Activated naive CD4-positive, alpha-beta T cell treated with anti-CD3 and anti-CD28 coated beads for 36 hours (primary cell): ENCODE data around the gene SYCP3. TPM values are rescaled to one million over a fixed set of nuclear protein-coding genes. Genes with fewer than 3 reads are reported as not detected.

Experiments used
- CTCF ChIA-PET: fragments of 350-600 bp; sonication (Branson Sonifier 250); formaldehyde crosslinking; loops from one replicate; lab custom pipeline; 2021; ENCODE audit warnings: antibody characterized with exemption; lab: Charles Lee
- DNase-seq: peaks from one replicate; pipeline ENCODE4 v3.0.0-alpha.2; 2020
- H3K27ac Mint-ChIP-seq: one replicate; pipeline ENCODE4 v1.8.0; 2021; ENCODE audit warnings: mild to moderate bottlenecking, mixed read lengths
- H3K27me3 Mint-ChIP-seq: one replicate; pipeline ENCODE4 v1.8.0; 2021; ENCODE audit warnings: low read depth, mixed read lengths
- H3K36me3 Mint-ChIP-seq: one replicate; pipeline ENCODE4 v1.8.0; 2021; ENCODE audit warnings: low read depth, mixed read lengths
- H3K4me1 Mint-ChIP-seq: one replicate; pipeline ENCODE4 v1.8.0; 2021; ENCODE audit warnings: low read depth, mixed read lengths
- H3K4me3 Mint-ChIP-seq: one replicate; pipeline ENCODE4 v1.8.0; 2021; ENCODE audit warnings: mild to moderate bottlenecking, moderate library complexity, mixed read lengths
- H3K9me3 Mint-ChIP-seq: one replicate; pipeline ENCODE4 v1.8.0; 2021; ENCODE audit warnings: mixed read lengths
- intact Hi-C: fragments of 100-400 bp; cut with micrococcal nuclease; formaldehyde crosslinking; loops from one replicate; pipeline ENCODE4 v1.15.1; 2023
- total RNA-seq, 2 experiments: library from RNA; stranded (reverse); gene quantifications; one replicate each; pipeline ENCODE4 v1.2.3, GENCODE V29; 2021

SYCP3 gene
- total RNA-seq, 2 experiments from 2014 or later = not detected

- CTCF ChIA-PET = no interaction called here
- Mint-ChIP-seq H3K27ac (no peak overlapping the region), H3K27me3 (no peaks in the 10 kb centered on the region), H3K36me3 (no peaks in the 10 kb centered on the region), H3K9me3 (no peaks in the 10 kb centered on the region), H3K4me3 (no peak overlapping the region), H3K4me1 (peaks cover 20% of the 10 kb centered on the region)
- DNase-seq = no peak
- intact Hi-C loops = no loop called here
Measured at GRCh38 chr12:101707131-101707782, 32.0 kb downstream of the SYCP3 start.

GRCh38 chr12:101706403-101706802, 32.9 kb downstream of the SYCP3 start:
- Mint-ChIP-seq H3K9me3 (no peaks in the 10 kb centered on the region), H3K4me1 (peaks cover 22% of the 10 kb centered on the region), H3K4me3 (no peak overlapping the region), H3K27ac (no peak overlapping the region), H3K27me3 (no peaks in the 10 kb centered on the region), H3K36me3 (no peaks in the 10 kb centered on the region)
- CTCF ChIA-PET = interaction anchor here (0.6 kb wide), 1 partner anchor 118 kb away, joined by 3 read pairs; no protein-coding TSS in a partner anchor
- DNase-seq = no peak
- intact Hi-C loops = no loop called here

- Mint-ChIP-seq H3K27me3 (no peaks in the 10 kb centered on the region), H3K4me1 (peaks cover 31% of the 10 kb centered on the region), H3K9me3 (no peaks in the 10 kb centered on the region), H3K4me3 (no peak overlapping the region), H3K27ac (no peak overlapping the region), H3K36me3 (no peaks in the 10 kb centered on the region)
- intact Hi-C loops = no loop called here
- CTCF ChIA-PET = no interaction called here
- no peak for DNase-seq
Measured at GRCh38 chr12:101703487-101703886, 35.8 kb downstream of the SYCP3 start.

GRCh38 chr12:101700299-101700820, 38.9 kb downstream of the SYCP3 start:
- no peaks in the 10 kb centered on the region for H3K9me3 Mint-ChIP-seq
- no peak overlapping the region for H3K4me3 Mint-ChIP-seq
- peaks cover 40% of the 10 kb centered on the region for H3K4me1 Mint-ChIP-seq
- no peaks in the 10 kb centered on the region for H3K36me3 Mint-ChIP-seq
- DNase-seq = no peak
- no peak overlapping the region for H3K27ac Mint-ChIP-seq
- intact Hi-C loops = no loop called here
- CTCF ChIA-PET = interaction anchor here (0.7 kb wide), 1 partner anchor 30 kb away, joined by 6 read pairs; no protein-coding TSS in a partner anchor
- no peaks in the 10 kb centered on the region for H3K27me3 Mint-ChIP-seq

GRCh38 chr12:101698800-101699347, 40.4 kb downstream of the SYCP3 start:
- Mint-ChIP-seq H3K27me3 (no peaks in the 10 kb centered on the region), H3K9me3 (no peaks in the 10 kb centered on the region), H3K36me3 (no peaks in the 10 kb centered on the region), H3K27ac (no peak overlapping the region), H3K4me3 (peak overlapping the region; percentile 84), H3K4me1 (peaks cover 45% of the 10 kb centered on the region)
- DNase-seq = peak; percentile 37
- intact Hi-C loops = loop anchor here (1.0 to 5.0 kb wide), 5 partner anchors 82 to 423 kb away; partner anchors contain the start of genes NUP37, PARPBP and WASHC3
- CTCF ChIA-PET = interaction anchor here (1.7 kb wide), 1 partner anchor 8 kb away, joined by 5 read pairs; no protein-coding TSS in a partner anchor

GRCh38 chr12:101697930-101698799, 41.1 kb downstream of the SYCP3 start:
- Mint-ChIP-seq H3K36me3 (no peaks in the 10 kb centered on the region), H3K4me1 (peaks cover 45% of the 10 kb centered on the region), H3K27ac (peak overlapping the region; percentile 63), H3K4me3 (peak overlapping the region; percentile 84), H3K27me3 (no peaks in the 10 kb centered on the region), H3K9me3 (no peaks in the 10 kb centered on the region)
- peak; percentile 23 for DNase-seq
- CTCF ChIA-PET = interaction anchor here (0.5 to 1.7 kb wide), 2 partner anchors 8 to 1468 kb away, joined by 4 to 5 read pairs; no protein-coding TSS in a partner anchor
- intact Hi-C loops = loop anchor here (1.0 to 5.0 kb wide), 9 partner anchors 28 to 424 kb away; partner anchors contain the start of genes ARL1, GNPTAB, NUP37 and PARPBP

GRCh38 chr12:101697197-101697929, 41.9 kb downstream of the SYCP3 start, which contains the start of gene CHPT1:
TSS of gene CHPT1 (plus strand) at chr12:101697640. CDS start at chr12:101697862, 222 bp downstream.
- H3K36me3 Mint-ChIP-seq = no peaks in the 10 kb centered on the region
- H3K27me3 Mint-ChIP-seq = no peaks in the 10 kb centered on the region
- peak within 1 kb of the TSS; percentile 87 for H3K4me3 Mint-ChIP-seq
- CTCF ChIA-PET = no interaction called here
- intact Hi-C loops = loop anchor here (1.0 to 5.0 kb wide), 8 partner anchors 27 to 425 kb away; partner anchors contain the start of genes ARL1, GNPTAB, NUP37 and PARPBP
- no peaks in the 10 kb centered on the region for H3K9me3 Mint-ChIP-seq
- DNase-seq = peak; percentile 57
- peaks cover 45% of the 10 kb centered on the region for H3K4me1 Mint-ChIP-seq
- peak within 1 kb of the TSS; percentile 80 for H3K27ac Mint-ChIP-seq

- Mint-ChIP-seq H3K27ac (peak overlapping the region; percentile 80), H3K4me3 (peak overlapping the region; percentile 87), H3K9me3 (no peaks in the 10 kb centered on the region), H3K4me1 (peaks cover 45% of the 10 kb centered on the region), H3K27me3 (no peaks in the 10 kb centered on the region), H3K36me3 (no peaks in the 10 kb centered on the region)
- CTCF ChIA-PET = interaction anchor here (1.3 kb wide), 1 partner anchor 21 kb away, joined by 3 read pairs; no protein-coding TSS in a partner anchor
- peak; percentile 28 for DNase-seq
- intact Hi-C loops = loop anchor here (1.0 to 5.0 kb wide), 8 partner anchors 26 to 426 kb away; partner anchors contain the start of genes ARL1, GNPTAB, NUP37 and PARPBP
Measured at GRCh38 chr12:101696251-101697196, 42.7 kb downstream of the SYCP3 start.

GRCh38 chr12:101695706-101696105, 43.6 kb downstream of the SYCP3 start:
- no peaks in the 10 kb centered on the region for H3K27me3 Mint-ChIP-seq
- DNase-seq = no peak
- no peaks in the 10 kb centered on the region for H3K36me3 Mint-ChIP-seq
- H3K4me3 Mint-ChIP-seq = no peak overlapping the region
- intact Hi-C loops = loop anchor here (2.0 to 5.0 kb wide), 6 partner anchors 78 to 427 kb away; partner anchors contain the start of genes ARL1, GNPTAB, NUP37 and PARPBP
- no peaks in the 10 kb centered on the region for H3K9me3 Mint-ChIP-seq
- no peak overlapping the region for H3K27ac Mint-ChIP-seq
- peaks cover 38% of the 10 kb centered on the region for H3K4me1 Mint-ChIP-seq
- CTCF ChIA-PET = interaction anchor here (0.7 to 1.3 kb wide), 2 partner anchors 20 to 293 kb away, joined by 3 to 4 read pairs; no protein-coding TSS in a partner anchor

- no peak overlapping the region for H3K27ac Mint-ChIP-seq
- no peaks in the 10 kb centered on the region for H3K27me3 Mint-ChIP-seq
- intact Hi-C loops = loop anchor here (5.0 kb wide), 4 partner anchors 78 to 427 kb away; partner anchors contain the start of genes NUP37, PARPBP and WASHC3
- H3K4me3 Mint-ChIP-seq = no peak overlapping the region
- H3K4me1 Mint-ChIP-seq = peaks cover 30% of the 10 kb centered on the region
- CTCF ChIA-PET = interaction anchor here (0.7 kb wide), 1 partner anchor 292 kb away, joined by 4 read pairs; no protein-coding TSS in a partner anchor
- no peaks in the 10 kb centered on the region for H3K9me3 Mint-ChIP-seq
- no peak for DNase-seq
- H3K36me3 Mint-ChIP-seq = no peaks in the 10 kb centered on the region
Measured at GRCh38 chr12:101694986-101695385, 44.3 kb downstream of the SYCP3 start.
